NCI-H82 treated with DMSO at 0.1 percent for 48 hours (cell line): ENCODE measurements around the gene BACH2.
"Not testable (repeated sequence)": the region's sequence is repeated elsewhere in the genome, so short reads cannot be mapped to it uniquely, and the experiment has no call there.

ENCODE experiments used
- DNase-seq: peaks from one replicate; lab custom pipeline; 2025; ENCODE audit not compliant: unreplicated experiment; lab: John Stamatoyannopoulos, UW

BACH2 gene

DNA sequence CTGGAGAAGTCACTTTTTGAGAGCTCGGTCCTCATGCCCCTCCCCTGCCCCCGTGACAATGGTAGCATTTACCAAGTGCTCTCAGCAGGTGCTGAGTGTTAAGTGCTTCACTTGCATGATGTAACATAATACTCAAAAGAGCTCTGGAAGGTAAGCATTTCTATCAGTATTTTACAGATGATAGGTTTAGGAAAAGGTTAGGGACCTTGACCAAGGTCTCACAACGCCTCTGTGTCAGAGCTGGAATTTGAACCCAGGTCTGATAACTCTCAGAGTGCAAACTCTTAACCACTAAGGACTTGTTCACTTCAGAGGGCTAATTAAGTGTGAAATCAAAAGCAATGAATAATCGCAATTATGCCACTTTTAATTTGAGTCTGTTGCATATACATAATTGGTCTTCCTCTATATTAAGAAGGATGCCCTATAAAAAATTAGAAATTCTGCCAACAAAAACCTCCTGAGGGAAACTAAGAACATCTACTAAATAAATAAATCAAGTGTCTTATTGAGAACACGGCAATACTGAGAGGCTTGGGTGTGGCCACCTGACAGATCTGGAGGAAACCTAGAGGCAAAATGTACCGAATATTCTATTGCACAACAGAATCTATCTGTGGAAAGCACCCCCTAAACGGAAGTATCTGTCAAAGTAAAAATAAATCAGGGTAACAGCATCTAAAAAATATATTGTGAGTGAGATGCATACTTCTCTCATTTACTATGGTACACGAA, 109.8 kb downstream of the BACH2 start:
- DNase-seq: no peak

DNA sequence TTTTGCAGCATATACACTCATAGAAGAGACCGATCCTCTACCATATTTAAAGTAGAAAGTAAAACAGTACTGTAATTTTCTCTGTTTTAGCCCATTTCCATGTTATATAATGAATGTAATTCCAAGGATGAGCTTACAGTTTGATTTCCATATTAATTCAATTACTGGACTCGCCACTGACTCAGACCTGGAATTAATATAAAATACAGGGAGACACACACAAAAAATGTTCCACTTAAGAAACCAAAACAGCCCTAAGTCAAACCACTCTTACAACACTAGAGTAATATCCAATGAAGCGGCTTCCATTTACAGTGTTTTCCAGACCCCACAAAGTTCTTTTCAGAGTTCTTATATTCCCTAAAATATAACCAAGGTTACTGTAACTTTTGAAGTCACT, 110.6 kb downstream of the BACH2 start:
- DNase-seq: no peak

DNA sequence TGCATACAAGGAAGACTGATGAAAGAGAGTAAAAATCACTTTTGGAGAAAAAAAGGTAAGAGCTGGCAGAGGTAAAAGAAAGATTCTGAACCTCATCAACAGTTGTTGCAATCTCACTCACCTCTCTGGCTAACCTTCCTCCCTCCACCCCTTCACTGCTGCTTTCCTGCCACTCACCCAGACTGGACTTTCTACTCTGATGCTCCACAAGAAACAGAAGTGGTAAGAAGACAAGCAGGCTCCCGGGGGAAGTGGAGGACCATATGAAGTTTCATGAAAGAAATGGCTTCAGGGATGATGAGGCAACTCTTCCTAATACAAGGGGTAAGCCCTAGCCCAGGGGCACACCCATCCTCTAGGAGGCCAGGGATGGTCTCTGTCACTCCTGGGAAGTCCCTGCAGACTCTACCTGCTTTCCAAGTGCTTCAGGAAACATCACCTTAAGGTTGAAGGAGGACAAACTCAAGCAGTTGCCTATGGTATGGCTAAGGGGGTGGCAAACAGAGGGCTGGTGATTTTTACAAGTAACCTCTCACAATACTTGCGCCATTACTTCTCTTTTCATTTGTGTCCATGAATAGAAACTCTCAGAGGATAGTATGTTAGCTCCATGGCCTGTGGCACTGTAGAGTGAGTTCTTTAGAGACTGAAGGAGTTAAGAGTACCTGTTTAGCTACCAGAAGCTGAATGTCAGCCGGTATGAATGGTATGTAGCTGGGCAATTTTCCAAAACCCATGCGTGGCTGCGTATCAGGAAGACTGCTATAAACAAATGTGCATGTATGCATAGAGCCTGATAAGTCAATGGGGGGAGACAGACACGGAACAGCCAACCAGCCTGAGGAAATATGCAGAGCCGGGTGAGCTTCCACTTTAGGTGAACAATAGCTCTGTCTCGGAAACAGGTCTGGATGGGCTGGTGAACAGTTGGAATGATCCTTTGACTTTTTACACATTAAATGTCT, 112.0 kb downstream of the BACH2 start:
- no peak for DNase-seq

DNA sequence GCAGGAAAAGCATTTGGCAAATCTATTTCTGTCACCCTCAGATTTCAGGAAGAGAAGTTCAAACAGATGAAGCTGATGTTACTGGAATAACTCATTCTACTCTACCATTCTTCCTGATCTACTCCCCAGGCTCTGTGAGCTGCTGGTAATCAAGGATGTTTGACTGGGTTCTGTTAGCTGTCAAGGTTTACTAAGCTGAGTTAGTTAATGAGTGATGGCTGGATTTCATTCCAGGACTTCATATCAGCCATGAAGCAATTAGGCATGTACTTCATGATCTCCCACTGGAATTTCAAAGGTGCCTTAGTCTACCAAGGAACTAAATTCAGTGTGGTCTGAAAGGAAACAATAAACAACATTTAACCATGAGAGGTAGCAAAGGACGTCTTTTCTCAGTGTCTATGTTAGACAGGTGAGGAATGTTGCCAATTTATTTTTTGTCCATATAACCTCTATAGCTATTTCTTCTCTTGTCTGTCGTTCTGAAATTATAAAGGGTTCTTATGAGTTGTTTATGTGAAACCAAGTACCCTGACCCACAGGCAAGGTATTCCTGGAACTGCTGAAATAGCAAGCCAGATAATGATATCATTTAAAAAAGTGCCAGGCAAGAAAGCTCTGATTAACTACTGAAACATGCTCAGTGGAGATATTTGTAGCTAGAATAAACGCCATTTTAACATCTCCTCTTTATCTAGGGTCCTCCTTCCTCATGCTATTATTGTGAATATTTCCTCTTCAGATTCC, 112.9 kb downstream of the BACH2 start:
- DNase-seq: no peak

DNA sequence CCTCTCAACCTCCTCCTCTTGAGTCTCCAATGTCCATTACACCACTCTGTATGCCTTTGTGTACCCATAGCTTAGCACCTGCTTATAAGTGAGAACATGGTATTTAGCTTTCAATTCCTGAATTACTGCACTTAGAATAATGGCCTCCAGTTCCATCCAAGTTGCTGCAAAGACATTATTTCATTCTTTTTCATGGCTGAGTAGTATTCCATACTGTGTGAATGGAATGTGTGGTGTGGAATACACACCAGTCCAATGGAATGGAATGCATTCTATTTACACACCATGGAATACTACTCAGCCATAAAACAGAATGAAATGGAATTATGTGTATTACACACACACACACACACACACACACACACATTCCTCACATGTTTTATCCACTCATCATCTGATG, 116.1 kb downstream of the BACH2 start:
- no peak for DNase-seq

DNA sequence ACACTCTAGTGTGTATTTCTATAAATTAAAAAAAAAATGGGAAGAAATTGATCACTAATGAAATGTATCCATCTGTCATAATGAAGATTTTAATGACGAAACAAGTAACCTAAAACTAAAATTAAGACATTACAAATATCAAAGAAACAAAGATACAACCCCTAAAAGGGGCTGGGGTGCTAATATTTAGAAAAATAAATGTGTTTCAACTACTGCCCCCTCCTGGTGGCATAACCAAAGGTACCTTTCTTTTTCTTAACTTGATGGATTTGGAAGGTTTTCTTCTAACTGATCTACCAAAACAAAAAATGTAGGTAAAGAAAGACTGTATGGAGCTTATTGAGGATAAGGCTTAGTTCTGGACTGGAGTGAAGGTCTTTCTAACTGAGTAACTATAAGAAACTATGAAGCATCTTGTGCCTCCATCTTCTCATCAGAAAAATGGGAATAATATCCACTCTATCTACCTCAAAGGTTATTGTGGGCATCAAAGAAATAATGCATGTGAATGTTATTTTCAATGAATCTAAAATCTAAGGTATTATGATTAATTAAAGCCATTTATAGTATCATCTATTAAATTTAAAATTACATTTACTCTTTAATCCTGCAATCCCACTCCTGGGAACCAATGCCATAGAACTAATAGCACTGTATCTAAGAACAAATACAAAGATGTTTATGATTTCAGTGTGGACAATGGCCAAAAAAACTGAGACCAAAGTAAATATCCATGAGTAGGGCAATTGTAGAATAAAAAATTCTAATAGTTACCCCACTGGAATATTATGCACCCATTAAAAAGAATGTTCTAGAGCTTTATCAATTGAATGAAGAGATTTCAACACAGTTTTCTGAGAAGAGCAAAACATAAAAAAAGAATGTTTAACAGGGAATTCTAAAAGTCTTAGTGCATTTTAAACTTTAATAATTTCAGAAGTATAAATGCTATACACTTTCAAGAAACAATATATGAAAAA, 117.2 kb downstream of the BACH2 start:
- no peak for DNase-seq

DNA sequence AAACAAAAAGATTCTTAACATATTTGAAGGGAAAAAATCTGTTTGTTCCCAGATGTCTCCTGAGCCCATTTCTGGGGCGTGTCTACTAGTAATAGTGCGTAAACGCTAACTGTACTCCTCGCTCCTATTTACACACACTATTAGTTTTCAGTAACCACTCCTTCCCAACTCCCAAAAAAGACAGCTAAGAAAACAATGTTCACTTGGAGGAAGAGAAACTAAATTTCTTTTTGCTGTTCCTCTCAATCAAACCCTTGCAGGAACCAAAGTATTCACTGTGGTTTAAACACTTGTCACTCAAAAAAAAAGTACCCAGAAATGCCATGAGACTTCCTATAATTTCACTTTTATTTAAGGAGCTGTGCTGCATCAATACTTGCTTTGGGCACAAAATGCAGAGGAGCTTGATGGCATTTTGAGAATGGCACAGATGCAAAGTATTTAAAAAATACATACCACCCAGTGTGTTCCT, 118.2 kb downstream of the BACH2 start:
- no peak for DNase-seq

DNA sequence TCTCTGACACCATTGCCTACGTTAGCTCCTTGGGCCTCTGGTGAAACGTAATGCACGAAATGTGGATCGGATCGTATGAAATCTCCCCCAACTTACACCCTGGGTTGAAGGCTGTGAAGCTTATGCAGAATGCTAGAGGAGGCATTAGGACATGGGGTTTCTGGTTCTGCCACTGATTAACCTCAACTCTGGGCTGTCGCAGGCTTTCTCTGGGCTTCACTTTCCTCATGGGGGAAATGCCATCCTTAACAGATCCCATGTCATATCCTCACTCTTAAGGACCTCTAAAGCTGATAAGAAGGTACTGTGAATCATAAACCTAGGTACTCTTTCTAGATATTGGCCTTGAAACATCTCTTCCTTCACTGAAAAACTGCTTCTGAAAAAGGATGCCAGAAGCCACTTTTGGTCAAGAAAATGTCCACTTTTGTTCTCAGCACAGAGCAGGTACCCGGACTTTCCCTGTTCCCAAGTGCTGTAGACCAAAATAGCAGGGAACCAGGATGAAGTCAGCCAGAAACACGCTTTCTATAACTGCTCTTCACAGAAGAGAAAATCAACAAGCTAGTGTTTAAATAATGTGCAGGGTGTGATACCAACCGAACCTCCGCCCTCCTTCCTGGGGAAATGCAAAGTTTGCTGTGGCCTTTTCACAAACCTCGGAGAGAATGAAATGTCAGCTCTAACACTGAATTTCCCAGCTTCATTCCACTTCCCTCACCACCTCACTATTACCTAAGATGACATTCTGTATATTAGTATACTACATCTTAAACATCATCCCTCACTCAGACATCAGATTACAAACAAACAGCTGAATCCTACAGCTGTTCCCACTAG, 118.9 kb downstream of the BACH2 start:
- DNase-seq: no peak

DNA sequence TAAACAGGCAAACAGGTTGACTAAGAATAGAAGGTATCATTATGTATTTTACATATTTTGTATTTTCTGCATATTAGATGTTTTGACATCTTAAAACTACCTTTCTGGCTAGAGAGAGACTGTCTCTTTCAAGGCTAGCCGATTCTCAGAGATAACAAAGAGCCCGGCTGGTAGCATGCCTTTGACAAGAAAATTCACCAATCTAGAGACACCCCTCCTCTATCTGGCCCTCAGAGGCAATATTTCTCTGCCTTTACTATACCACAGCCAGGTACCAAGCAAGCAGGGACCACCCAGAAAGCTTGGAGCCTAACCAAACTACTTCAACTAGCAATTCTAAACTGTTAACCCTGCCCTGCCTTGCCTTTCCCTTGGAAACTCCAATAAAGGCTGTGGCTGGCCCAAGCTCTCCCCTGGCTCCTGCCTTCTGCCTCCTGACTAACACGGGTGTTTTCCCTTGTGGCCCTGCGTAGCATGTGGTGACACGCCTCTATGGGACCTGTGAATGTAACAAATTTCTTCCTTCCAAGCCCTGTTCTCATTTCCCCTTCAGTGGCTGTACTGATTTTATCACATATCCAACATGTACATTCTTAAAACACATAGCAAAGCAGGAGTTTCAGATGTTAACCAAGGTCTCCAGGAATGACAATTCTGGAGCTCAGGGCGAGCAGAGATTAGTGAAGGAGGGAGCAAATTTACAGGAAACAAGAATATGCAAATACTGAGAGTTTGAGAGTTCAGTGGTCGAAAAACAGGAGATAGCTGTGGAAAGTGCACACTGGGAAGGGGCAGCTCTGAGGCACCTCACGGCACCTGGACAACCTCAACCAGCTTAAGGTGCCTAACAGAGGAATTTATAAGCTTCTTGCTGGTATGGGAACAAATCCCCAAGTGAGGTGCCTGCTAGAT, 120.8 kb downstream of the BACH2 start:
- DNase-seq: no peak

DNA sequence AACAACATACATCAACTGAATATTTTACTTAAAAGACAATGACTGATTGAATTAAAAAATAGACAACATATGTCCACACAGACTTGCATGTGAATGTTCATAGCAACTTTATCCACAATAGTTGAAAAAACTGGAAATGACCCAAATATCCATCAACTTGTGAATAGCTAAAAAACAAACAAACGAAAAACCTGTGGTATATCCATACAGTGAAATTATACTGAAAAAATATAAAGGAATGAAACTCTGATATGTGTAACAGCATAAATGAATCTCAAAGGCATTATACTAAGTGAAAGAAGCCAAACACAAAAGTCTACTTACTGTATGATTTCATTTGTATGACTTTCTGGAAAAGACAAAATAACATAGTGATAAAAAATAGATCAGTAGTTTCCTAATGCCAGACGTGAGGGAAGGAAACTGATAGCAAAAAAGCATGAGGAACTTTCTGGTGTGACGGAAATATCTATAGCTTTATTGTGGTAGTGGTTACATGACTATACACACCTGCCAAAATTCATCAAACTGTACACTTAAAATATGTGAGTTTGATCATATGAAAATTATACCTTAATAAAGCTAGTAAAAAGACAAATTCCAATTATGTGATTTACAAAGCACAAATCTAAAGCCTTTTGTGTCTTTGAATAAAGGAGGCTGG, 123.2 kb downstream of the BACH2 start:
- DNase-seq: no peak

DNA sequence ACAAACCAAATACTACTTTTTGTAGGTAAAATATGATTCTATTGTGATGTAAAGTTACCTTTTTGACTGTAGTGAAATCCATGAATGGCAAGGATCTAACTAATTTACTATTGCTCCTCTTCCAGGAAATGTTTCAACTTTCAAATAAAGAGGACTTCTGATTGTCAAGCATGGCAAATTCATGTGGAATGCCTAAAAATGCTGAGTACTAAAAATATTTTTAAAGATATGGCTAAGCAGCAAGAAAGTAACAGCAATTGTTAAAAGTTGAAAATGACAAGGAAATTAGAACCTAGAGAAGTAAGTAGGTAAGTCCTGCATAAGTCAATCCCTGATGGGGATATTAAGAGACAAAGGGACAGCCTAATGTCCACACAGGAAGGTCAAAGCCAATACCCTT, 126.0 kb downstream of the BACH2 start:
- no peak for DNase-seq

DNA sequence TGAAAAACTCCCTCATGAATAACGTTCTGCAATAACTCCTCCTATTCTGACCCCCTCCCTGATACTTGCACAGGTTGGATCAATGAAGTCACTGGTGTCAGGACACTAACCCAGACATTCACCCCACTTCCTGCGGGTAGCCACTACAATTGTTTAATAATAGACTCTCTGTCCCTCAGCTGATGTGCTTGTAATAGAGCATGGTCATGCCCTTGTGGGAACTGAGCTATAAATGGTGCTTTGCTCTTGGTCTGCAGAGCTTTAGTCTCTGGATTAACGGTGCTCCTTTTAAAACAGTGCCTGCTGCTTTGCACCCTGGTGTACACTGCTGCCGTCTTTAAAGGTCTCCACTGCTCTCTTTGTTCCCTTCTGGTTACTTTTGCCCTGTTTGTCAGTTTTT, 127.3 kb downstream of the BACH2 start:
- DNase-seq: no peak

DNA sequence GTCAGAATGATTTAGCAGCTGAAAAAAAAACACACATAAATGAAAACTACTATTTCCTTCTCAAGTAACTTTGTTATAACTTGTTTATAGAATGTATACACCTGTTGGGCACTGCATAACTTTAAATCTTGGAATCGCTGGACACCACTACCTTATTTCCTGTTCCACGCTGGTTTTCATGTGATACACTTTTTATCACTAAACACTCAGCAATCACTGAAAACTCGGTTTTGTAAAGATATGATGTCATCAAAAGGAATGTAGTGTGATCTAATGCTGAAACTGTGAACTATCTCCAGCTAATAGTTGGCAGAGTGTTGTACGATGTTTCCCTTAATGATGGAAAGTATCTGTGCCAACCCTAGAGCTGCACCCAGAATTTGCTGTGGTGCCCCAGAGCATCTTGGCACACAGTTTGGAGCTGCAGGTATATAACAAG, 127.9 kb downstream of the BACH2 start:
- DNase-seq: no peak

DNA sequence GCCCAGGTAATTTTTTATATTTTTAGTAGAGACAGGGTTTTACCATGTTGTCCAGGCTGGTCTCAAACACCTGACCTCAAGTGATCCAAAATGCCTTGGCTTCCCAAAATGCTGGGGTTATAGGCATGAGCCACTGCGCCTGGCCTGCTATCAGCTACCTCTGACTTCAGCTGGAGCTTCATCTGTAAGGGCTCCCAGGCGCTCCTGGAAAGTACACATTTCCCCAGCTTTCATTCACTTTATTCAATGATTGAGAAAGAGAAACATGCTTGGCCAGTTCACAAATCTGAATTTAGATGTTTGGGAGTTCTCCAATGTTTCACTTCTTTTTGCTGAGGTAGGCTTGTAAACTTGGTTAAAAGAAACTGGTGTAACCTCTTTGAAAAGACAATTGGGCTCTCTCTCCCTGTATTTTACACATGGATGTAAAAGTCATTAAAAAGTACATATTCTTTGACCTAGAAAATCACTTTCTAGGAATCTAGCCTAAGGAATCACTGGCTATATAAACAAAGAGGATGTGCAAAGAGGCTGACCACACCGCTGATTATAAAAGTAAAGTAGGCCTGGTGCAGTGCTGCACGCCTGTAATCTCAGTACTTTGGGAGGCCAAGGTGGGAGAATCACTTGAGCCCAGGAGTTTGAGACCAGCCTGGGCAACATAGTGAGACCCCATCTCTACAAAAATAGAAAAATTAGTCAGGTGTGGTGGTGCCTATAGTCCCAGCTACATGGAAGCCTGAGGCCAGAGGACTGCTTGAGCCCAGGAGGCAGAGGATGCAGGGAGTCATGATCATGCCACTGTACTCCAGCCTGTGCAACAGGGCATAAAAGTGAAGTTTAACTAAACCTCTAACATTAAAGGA, 128.9 kb downstream of the BACH2 start:
- DNase-seq: no peak

DNA sequence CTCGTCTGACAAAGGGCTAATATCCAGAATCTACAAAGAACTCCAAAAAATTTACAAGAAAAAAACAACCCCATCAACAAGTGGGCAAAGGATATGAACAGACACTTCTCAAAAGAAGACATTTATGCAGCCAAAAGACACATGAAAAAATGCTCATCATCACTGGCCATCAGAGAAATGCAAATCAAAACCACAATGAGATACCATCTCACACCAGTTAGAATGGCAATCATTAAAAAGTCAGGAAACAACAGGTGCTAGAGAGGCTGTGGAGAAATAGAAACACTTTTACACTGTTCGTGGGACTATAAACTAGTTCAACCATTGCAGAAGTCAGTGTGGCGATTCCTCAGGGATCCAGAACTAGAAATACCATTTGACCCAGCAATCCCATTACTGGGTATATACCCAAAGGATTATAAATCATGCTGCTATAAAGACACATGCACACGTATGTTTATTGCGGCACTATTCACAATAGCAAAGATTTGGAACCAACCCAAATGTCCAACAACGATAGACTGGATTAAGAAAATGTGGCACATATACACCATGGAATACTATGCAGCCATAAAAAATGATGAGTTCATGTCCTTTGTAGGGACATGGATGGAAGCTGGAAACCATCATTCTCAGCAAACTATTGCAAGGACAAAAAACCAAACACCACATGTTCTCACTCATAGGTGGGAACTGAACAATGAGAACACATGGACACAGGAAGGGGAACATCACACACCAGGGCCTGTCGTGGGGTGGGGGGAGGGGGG, 130.3 kb downstream of the BACH2 start:
- not testable (repeated sequence) for DNase-seq
